DMS79 (cell line): ENCODE results near the gene RNASE8.
"Not testable (repeated sequence)": the region's sequence is repeated elsewhere in the genome, so short reads cannot be mapped to it uniquely, and the experiment has no call there.

Source experiments
- DNase-seq: peaks from one replicate; lab custom pipeline; 2025; lab: John Stamatoyannopoulos, UW

The RNASE8 gene

DNA sequence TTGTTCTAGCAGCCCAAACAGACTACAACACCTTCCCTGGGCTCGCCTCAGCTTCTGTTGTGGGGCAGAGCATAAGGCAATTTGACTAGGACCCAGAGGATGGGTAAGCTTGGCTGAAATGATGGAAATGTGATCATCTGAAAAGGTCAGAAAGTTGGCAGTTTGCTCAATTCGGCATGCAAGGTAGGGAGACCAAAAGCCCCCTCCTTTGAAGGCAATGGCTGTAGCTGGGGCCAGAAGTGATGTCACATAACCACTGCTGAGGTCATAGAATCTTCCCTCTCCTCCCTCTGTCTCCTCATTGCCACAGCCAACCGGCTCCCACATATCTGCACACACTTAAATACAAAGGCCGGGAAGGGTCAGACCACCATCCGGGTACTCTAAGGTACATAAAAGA lies 27.7 kb upstream of the RNASE8 start, which contains the start of gene TPPP2:
Gene TPPP2, plus strand, starts transcription at position 301 of the 400 bp plus-strand sequence. CDS start 365 bp downstream, outside the sequence.
- no peak for DNase-seq

DNA sequence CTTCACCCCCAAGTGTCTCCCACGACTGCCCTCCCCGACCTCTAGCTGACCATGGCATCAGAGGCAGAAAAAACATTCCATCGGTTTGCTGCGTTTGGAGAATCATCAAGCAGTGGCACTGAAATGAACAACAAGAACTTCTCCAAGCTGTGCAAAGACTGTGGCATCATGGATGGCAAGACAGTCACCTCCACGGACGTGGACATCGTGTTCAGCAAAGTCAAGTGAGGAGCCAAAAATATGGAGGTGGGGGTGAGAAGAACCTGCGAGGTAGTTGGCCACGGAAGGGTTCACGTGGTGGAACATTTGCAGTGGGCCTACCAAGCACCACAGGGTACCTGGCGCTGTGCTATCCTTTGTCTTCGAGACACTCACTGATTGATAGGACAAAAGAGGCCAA lies 27.1 kb upstream of the RNASE8 start:
- no peak for DNase-seq

DNA sequence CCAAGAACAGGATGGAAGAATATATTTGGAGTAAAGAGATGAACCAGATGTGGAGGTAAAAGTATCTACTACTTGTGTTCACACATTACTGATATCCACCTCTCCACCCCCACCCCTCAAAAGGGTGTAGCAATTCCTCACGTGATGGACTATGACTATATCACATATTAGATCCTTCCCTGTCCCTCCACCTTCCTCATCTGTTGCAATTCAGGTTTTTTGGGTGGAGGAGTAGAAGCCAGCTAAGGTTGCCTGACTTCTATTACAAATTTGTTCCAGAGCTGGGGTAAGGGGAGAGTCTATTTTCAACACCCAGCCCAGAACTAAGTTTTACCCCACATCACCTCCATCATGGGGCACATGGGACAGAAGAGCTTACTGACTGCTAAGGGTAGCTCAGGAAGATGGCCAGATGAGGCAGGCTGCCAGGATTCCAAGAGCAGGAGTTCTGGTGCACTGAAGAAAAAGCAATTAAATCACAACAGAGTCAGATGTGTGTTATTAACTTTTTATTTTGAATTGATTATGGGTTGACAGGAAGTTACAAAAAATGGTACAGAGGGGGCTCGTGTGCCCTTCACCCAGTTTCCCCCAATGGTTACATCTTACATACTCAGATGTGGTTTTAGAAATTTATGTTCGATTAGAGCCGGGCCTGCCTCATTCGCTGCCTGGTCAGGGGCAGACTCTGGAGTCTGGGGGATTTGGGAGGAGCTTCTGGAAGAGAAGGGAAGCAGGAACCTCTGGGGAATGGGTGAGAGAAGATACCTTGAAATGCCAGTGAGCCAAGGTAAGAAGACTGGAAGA lies 25.1 kb upstream of the RNASE8 start:
- no peak for DNase-seq

DNA sequence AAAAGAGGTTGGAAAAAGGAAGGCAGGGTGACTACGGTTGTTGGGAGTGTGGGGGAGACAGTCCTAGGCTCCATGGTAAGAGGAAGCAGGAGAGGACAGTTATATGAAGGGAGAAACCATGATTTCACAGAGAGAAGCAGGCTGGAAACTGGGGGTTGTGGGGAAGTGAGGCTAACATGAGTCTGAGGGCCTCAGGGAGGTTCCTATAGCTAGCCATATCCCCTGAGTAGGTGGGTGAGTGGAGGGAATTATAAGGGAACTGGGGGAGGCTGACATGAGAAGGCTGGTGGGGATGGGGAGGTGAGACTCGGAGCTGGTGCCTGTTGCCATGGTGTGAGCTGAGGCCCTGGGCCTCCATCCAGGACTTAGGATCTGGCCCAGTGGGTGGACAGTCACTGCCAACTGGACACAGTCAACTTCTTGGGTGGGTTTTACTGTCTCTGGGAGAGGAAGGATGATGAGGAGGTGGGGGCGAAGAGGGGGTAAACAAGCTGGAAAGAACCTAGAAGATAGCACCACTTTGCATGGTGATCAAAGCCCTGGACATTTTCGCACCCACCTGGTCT lies 24.4 kb upstream of the RNASE8 start:
- DNase-seq: no peak

DNA sequence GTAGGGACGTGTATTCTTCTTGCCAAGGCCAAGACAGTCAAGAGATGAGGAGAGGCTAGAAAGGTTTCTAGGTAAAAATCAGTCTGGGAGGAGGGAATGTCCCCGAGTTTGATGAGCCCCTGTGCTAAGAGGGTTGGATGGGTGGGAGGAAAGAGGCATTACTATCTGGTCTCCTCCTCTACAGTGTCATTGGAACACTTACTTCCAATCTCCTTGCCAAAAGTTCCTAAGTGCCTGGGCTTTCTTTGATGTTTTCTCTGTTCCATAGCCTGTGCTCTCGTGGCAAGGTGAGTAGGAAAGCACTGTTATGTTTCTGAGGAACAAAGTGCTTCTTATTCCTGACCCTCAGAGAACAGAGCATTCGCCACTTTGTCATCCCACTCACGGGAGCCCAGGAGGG lies 22.9 kb upstream of the RNASE8 start, which contains the start of gene RNASE13:
Gene RNASE13, minus strand, starts transcription at position 101 of the 400 bp plus-strand sequence. CDS start 519 bp downstream, outside the sequence.
- no peak for DNase-seq

DNA sequence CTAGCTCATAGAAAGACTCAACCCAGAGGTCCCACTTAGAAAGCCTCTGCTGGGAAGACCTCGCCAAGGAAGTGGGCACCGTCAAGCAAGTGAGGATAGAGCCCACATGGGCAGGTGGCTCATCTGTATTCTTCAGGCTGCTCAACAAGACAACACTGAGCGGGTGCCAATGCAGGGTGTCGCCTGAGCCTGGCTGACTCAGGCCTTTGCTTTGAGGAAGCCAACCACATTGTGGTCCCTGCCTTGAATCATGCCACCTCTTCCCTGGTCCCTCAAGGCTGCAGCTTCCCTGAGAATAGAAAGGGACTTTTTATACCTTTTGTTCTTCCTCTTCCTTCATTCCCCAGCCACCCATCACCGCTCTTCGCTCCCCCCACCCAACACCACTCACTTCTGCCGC lies 20.9 kb upstream of the RNASE8 start:
- no peak for DNase-seq

DNA sequence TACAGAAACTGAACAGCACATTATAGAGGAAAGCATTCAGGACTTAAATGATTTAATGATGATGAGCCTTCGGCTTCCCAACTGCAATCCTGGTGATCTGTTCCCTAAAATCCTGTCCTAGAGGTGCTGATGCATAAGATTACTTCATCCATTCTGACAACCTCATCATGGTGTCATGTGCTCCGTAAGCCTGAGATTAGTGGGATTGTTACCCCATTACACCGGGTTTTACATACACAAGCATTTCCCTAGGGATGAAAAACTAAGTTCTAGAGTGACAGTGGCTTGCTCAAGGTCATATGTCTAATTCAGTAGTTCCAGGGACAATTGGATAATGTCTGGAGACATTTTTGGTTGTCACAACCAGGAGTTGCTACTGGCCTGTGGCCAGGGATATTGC lies 20.5 kb upstream of the RNASE8 start:
- no peak for DNase-seq

DNA sequence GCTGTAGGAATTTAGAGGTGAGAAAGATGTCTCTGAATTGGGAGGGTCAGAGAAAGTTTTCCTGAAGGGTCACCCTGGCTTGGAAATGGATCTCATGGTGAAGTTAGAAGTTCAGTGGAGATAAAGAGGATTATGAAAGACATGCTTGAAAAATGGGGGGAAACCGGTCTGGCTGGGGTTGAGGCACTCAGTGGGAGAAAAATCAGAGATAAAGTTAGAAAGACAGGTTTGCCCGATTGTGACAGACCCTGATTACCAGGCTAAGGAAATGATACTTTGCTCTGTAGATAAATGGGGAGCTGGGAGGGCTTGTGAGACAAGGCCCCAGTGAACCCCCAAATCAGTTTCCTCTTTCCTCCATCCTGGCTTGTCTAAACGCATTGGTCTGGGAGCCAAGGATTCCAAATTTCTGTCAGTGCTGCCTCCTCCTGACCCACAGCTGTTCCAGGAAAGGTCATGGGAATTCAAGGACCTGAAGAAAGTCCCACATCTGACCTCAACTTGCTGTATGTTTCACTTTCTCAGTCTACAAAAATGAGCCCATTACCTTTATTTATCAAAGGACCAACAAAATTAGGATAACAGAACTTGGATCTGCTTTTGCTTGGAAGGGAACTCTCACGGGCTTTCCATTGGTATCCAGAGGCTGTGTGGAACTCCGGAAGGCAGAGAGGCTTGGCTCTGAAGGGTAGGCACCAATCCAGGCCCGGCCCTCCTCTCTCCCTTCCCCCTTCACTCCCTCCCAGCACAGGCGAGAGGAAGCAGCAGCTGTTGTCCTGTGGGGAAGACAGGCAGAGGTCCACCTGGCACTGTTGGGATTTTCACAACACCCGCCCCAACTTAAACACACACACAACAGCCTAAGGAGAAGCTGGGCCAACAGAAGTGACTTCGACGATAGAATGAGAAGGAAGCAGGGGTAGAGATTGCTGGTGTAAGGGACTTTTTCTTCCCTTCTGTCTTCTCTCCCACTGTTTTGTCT lies 18.9 kb upstream of the RNASE8 start:
- DNase-seq: no peak

DNA sequence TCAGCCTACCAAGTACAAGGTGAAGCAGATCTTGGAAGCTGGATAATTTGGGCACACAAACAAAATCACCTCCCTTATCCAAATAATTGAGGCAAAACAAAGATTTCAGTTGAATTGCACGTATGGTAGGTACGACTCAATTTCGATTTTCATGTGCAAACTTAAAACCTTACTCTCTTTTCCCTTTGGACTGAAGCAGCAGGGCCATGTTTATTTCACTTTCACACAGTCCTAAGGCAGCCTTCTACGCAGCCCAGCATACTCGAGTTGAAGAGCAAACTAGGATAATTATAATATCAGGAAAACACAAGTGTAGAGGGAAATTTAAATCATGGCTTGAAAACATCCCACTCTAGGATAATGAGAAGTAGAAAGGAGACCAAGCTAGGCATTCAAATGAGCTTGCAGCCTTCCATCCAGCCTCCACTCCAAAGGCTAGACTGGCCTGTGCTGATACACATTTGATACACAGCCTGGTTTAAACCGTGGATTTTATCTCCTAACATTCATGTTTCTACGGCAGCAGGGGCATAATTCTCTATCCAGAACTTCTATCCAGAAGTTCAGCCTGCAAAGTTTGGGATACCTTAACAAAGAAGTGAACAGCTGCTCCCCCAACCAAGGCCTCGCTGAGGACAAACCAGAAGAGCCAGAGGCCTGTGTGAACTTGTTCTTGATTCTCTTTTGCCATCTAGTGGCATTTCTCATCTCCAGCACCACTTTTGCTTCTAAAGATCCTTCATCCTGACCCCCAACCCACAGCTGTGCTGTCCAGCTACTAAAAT lies 17.8 kb upstream of the RNASE8 start:
- peak; percentile 9 for DNase-seq

DNA sequence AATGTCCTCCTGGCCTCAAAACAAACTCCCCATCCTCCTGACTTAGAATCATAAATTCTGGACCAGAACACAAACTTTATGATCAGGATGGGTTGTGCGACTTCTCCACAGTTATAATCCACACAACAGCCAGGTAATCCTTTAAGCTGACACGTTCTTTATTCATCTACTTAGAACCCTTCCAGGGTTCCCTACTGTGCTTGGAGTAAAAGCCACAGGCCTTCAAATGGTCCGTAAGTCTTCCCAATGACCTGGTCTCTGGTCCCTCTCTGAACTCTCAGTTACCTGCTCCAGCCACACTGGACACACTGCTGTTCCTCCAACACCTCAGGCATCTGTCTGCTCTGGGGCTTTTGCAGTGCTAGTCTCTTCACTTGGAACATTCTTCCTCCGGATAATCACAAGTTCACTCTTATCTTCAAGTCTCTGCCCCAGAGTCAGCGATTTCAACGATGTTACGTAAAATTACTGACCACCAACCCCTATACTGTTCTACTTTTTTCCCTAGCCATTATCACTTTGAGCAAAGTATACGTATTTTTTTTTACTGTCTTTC lies 17.2 kb upstream of the RNASE8 start:
- no peak for DNase-seq

DNA sequence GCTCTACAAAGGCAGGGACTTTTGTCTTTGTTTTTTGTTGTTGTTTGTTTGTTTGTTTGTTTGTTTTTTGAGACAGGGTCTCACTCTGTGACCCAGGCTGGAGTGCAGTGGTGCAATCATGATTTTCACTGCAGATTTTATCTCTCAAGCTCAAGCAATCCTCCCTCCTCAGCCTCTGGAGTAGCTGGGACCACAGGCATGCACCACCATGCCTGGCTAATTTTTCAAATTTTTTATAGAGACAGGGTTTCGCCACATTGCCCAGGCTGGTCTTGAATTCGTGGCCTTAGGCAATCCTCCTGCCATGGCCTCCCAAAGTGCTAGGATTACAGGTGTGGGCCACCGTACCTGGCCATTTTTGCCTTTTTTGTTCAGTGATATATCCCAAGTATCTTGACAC lies 16.7 kb upstream of the RNASE8 start:
- DNase-seq: not testable (repeated sequence)

DNA sequence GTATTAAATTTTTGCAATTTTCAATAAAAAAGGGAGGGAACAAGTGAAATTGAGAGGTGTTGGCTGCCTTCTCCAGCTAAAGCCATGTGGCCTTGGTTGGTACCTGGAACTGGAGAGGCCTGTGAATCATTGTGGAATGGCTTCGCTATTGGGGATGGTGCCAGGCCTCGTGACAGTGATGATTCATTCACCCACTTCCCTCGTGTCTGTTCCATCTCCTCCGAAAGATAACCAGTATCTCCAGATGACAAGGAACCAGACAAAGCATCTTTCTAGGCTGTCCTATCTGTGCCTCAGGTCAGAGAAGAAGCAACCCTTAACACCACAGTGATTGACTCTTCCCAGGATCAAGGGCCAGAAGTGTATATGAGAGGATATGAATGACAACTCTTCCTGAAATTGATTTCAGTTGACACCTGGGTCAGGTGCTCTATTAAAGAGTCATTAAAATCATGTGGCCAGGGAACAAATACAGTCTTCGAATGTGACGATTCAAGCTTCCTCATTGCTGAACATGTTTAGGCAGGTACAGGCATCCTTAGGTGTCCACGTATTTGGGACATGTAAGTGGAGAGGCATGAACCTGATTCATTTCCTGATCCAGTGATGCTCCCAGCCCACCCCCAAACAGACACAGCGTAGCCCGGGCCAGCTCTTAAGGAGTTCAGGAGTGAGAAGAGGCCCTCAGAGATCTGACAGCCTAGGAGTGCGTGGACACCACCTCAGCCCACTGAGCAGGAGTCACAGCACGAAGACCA lies 15.8 kb upstream of the RNASE8 start, which contains the start of gene RNASE7:
Gene RNASE7, plus strand, starts transcription at position 687 of the 758 bp plus-strand sequence. CDS start 631 bp downstream, outside the sequence.
- DNase-seq: no peak

DNA sequence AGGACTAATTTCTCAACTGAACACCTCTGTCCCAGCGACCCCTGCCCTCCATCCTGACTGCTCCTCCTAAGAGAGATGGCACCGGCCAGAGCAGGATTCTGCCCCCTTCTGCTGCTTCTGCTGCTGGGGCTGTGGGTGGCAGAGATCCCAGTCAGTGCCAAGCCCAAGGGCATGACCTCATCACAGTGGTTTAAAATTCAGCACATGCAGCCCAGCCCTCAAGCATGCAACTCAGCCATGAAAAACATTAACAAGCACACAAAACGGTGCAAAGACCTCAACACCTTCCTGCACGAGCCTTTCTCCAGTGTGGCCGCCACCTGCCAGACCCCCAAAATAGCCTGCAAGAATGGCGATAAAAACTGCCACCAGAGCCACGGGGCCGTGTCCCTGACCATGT lies 14.7 kb upstream of the RNASE8 start:
- DNase-seq: no peak

DNA sequence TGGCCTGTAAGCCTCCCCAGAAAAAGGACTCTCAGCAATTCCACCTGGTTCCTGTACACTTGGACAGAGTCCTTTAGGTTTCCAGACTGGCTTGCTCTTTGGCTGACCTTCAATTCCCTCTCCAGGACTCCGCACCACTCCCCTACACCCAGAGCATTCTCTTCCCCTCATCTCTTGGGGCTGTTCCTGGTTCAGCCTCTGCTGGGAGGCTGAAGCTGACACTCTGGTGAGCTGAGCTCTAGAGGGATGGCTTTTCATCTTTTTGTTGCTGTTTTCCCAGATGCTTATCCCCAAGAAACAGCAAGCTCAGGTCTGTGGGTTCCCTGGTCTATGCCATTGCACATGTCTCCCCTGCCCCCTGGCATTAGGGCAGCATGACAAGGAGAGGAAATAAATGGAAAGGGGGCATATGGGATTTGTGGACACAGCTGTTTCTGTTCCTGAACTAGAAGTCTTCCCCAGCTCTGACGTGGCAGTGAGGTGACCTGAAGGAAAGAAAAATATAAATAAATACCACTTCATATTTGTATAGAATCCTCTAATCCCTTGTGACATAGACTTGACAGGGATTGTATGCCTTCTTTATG lies 14.1 kb upstream of the RNASE8 start:
- DNase-seq: no peak

DNA sequence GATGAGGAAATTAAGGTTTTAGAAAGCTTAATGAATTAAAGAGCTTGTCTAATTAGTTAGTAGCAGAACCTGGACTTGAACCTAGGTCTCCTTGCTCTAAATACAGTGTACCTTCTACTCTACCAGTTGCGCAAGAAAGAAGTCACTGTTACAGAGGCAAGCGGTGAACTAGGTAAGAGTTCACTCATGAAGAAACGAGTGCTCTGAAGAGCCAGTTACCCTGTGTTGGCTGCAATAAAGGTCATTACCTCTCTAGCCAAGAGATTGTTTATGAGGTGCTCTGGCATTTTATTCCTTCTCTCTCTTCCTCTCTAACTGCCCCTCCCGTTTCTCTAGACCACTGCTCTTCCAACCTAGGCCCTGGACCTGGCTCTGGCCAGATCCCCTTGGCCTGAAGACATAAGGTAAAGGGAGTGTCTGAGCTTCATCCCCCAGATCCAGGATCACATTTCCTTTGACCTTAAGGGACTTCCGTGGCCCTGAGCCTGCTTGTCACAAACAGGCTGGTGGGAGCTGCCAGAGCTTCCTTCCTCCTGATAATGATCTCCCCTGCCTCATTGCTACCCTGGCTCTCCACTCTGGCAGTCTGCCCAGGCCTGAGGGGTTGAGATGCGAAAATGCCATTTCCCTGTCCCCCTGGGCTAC lies 13.5 kb upstream of the RNASE8 start:
- peak; percentile 60 for DNase-seq

DNA sequence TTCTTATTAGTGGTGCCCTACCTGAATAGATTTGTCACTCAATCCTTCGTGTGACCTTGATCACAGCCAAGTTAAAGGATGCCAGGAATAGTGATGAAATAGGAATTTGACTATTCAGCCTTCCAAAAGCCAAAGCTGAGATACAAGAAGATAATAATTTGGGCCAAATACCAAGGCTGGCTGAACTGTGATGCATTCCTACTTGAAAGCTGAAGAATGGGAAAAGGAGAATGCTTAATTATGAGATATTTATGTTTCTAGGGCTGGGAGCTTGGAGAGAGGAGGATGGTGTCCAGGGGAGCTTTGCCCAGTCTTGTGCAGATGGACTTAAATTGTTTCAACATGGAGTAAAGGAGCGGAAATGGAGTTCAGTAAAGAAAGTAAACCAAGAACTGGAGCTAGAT lies 10.2 kb upstream of the RNASE8 start:
- no peak for DNase-seq

DNA sequence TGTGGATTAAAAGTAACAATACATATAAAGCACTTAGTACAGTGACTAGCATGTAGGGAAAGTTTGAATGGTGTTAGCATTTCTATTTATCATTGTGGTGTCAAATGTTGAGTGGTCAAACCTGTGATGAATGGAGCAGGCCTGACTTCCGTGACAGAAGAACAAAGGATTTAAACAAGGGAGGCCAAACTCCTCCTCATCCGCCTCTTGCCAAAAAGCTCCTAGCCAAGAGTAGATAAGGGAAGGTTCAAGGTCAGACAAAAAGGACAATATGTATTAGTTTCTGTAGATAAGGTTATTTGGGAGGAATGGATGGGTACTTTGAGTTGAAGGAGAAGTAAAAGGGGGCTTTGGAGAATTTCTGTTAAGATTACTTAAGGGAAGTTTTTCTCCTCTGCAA lies 9.0 kb upstream of the RNASE8 start:
- DNase-seq: no peak

DNA sequence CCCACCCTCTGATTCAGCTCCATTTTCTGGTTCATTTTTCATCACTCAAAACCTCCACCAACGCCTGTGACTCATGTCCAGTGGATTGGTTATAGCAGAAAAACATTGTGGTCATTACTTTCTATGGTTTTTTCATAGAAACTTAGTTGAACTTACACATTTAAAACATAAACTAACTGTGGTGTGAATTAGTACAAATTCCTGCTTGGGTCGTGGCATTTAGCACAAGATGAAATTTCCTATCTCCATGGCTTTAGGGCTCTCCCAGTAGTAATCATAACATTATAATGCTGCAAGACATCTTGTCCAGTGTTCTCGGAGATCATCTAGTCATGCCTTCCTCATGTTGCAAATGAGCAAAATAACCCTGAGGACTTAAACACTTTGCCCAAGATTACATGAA lies 8.3 kb upstream of the RNASE8 start:
- no peak for DNase-seq

DNA sequence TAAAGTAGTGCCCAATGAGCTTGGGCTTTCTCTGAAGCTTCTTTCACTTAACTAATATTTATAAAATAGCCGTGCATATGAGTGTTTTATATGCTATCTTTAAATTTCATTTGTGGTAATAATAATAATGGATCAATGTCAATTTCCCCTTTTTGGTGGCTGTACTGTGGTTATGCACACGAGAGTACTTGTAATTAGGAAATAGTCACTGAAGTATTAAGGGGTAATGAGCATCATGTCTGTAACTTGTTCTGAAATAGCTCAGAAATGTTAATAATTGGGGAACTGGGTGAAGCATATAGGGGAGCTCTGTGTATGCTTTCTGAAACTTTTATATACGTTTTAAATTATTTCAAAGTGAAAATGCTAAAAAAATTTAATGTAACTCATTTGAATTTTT lies 7.0 kb upstream of the RNASE8 start:
- no peak for DNase-seq
